ENCODE measurements around the gene PRM1. TPM values are rescaled to one million over a fixed set of nuclear protein-coding genes. Genes with fewer than 3 reads are reported as not detected.
A peak's percentile ranks its signal among the peaks of the same experiment; 100 is the strongest.
"Not testable (repeated sequence)": the region's sequence is repeated elsewhere in the genome, so short reads cannot be mapped to it uniquely, and the experiment has no call there.

Gene PRM1
- total RNA-seq, 1 donor from 2014 or later = not detected

GRCh38 chr16:11298143-11298900 lies 17.2 kb upstream of the PRM1 start:
- Mint-ChIP-seq H3K36me3 (ENCODE audit: low read depth) (no peaks in the 10 kb centered on the region), H3K27ac (no peak overlapping the region)

GRCh38 chr16:11297492-11298142 lies 16.5 kb upstream of the PRM1 start:
- Mint-ChIP-seq H3K27ac (no peak overlapping the region), H3K27me3 (ENCODE audit: low read depth) (no peaks in the 10 kb centered on the region), H3K36me3 (ENCODE audit: low read depth) (no peaks in the 10 kb centered on the region), H3K9me3 (no peaks in the 10 kb centered on the region), H3K4me1 (ENCODE audit: low read depth) (peaks cover 26% of the 10 kb centered on the region), H3K4me3 (ENCODE audit: low read depth) (no peak overlapping the region)
- intact Hi-C loops (cut with micrococcal nuclease) = loop anchor here (5.0 kb wide), 1 partner anchor 35 kb away; no protein-coding TSS in a partner anchor
- DNase-seq (ENCODE audit: low spot score) = peak; percentile 71

More at GRCh38 chr16:11298143-11298900, 17.2 kb upstream of the PRM1 start:
- intact Hi-C loops (cut with micrococcal nuclease) = loop anchor here (5.0 kb wide), 1 partner anchor 36 kb away; no protein-coding TSS in a partner anchor
- H3K4me3 Mint-ChIP-seq (ENCODE audit: low read depth) = no peak overlapping the region
- no peak for DNase-seq (ENCODE audit: low spot score)
- peaks cover 21% of the 10 kb centered on the region for H3K4me1 Mint-ChIP-seq (ENCODE audit: low read depth)
- H3K27me3 Mint-ChIP-seq (ENCODE audit: low read depth) = no peaks in the 10 kb centered on the region
- H3K9me3 Mint-ChIP-seq = no peaks in the 10 kb centered on the region

- DNase-seq (ENCODE audit: low spot score) = no peak
- H3K4me1 Mint-ChIP-seq (ENCODE audit: low read depth) = peaks cover 26% of the 10 kb centered on the region
- no peak overlapping the region for H3K27ac Mint-ChIP-seq
- intact Hi-C loops (cut with micrococcal nuclease) = loop anchor here (5.0 kb wide), 1 partner anchor 35 kb away; no protein-coding TSS in a partner anchor
- H3K36me3 Mint-ChIP-seq (ENCODE audit: low read depth) = no peaks in the 10 kb centered on the region
- no peaks in the 10 kb centered on the region for H3K27me3 Mint-ChIP-seq (ENCODE audit: low read depth)
- no peaks in the 10 kb centered on the region for H3K9me3 Mint-ChIP-seq
- H3K4me3 Mint-ChIP-seq (ENCODE audit: low read depth) = no peak overlapping the region
Observed at GRCh38 chr16:11296706-11297491, 15.8 kb upstream of the PRM1 start.

GRCh38 chr16:11296351-11296705 lies 15.2 kb upstream of the PRM1 start:
- Mint-ChIP-seq H3K36me3 (ENCODE audit: low read depth) (no peaks in the 10 kb centered on the region), H3K9me3 (no peaks in the 10 kb centered on the region), H3K4me3 (ENCODE audit: low read depth) (no peak overlapping the region), H3K27ac (no peak overlapping the region), H3K4me1 (ENCODE audit: low read depth) (peaks cover 24% of the 10 kb centered on the region), H3K27me3 (ENCODE audit: low read depth) (no peaks in the 10 kb centered on the region)
- DNase-seq (ENCODE audit: low spot score) = no peak
- intact Hi-C loops (cut with micrococcal nuclease) = loop anchor here (5.0 kb wide), 1 partner anchor 34 kb away; no protein-coding TSS in a partner anchor

GRCh38 chr16:11295672-11296071 lies 14.5 kb upstream of the PRM1 start:
- Mint-ChIP-seq H3K27me3 (ENCODE audit: low read depth) (peaks cover 1% of the 10 kb centered on the region), H3K4me1 (ENCODE audit: low read depth) (peaks cover 24% of the 10 kb centered on the region), H3K4me3 (ENCODE audit: low read depth) (no peak overlapping the region), H3K36me3 (ENCODE audit: low read depth) (no peaks in the 10 kb centered on the region), H3K27ac (no peak overlapping the region), H3K9me3 (no peaks in the 10 kb centered on the region)
- intact Hi-C loops (cut with micrococcal nuclease) = loop anchor here (5.0 kb wide), 1 partner anchor 33 kb away; no protein-coding TSS in a partner anchor
- DNase-seq (ENCODE audit: low spot score) = no peak

GRCh38 chr16:11292076-11292748 lies 11.1 kb upstream of the PRM1 start:
- no peak overlapping the region for H3K27ac Mint-ChIP-seq
- H3K9me3 Mint-ChIP-seq = no peaks in the 10 kb centered on the region
- intact Hi-C loops (cut with micrococcal nuclease) = no loop called here
- no peak for DNase-seq (ENCODE audit: low spot score)
- no peak overlapping the region for H3K4me3 Mint-ChIP-seq (ENCODE audit: low read depth)
- H3K36me3 Mint-ChIP-seq (ENCODE audit: low read depth) = no peaks in the 10 kb centered on the region
- peaks cover 7% of the 10 kb centered on the region for H3K27me3 Mint-ChIP-seq (ENCODE audit: low read depth)
- peaks cover 12% of the 10 kb centered on the region for H3K4me1 Mint-ChIP-seq (ENCODE audit: low read depth)

GRCh38 chr16:11291091-11291703 lies 10.1 kb upstream of the PRM1 start:
- DNase-seq (ENCODE audit: low spot score) = no peak
- intact Hi-C loops (cut with micrococcal nuclease) = no loop called here
- peaks cover 7% of the 10 kb centered on the region for H3K27me3 Mint-ChIP-seq (ENCODE audit: low read depth)
- no peak overlapping the region for H3K27ac Mint-ChIP-seq
- H3K36me3 Mint-ChIP-seq (ENCODE audit: low read depth) = no peaks in the 10 kb centered on the region
- H3K4me3 Mint-ChIP-seq (ENCODE audit: low read depth) = no peak overlapping the region
- H3K4me1 Mint-ChIP-seq (ENCODE audit: low read depth) = peaks cover 7% of the 10 kb centered on the region
- no peaks in the 10 kb centered on the region for H3K9me3 Mint-ChIP-seq

GRCh38 chr16:11290102-11290893 lies 9.2 kb upstream of the PRM1 start:
- no peak for DNase-seq (ENCODE audit: low spot score)
- no peaks in the 10 kb centered on the region for H3K9me3 Mint-ChIP-seq
- no peak overlapping the region for H3K4me3 Mint-ChIP-seq (ENCODE audit: low read depth)
- peaks cover 11% of the 10 kb centered on the region for H3K4me1 Mint-ChIP-seq (ENCODE audit: low read depth)
- H3K27ac Mint-ChIP-seq = no peak overlapping the region
- no peaks in the 10 kb centered on the region for H3K36me3 Mint-ChIP-seq (ENCODE audit: low read depth)
- intact Hi-C loops (cut with micrococcal nuclease) = no loop called here
- peaks cover 7% of the 10 kb centered on the region for H3K27me3 Mint-ChIP-seq (ENCODE audit: low read depth)

GRCh38 chr16:11289696-11290095 lies 8.6 kb upstream of the PRM1 start:
- H3K9me3 Mint-ChIP-seq; DNase-seq (ENCODE audit: low spot score); H3K27me3 Mint-ChIP-seq (ENCODE audit: low read depth); H3K36me3 Mint-ChIP-seq (ENCODE audit: low read depth); intact Hi-C loops (cut with micrococcal nuclease); H3K4me3 Mint-ChIP-seq (ENCODE audit: low read depth); H3K27ac Mint-ChIP-seq: not testable (repeated sequence)
- peaks cover 11% of the 10 kb centered on the region for H3K4me1 Mint-ChIP-seq (ENCODE audit: low read depth)

GRCh38 chr16:11289202-11289601 lies 8.1 kb upstream of the PRM1 start:
- intact Hi-C loops (cut with micrococcal nuclease) = no loop called here
- H3K36me3 Mint-ChIP-seq (ENCODE audit: low read depth) = no peaks in the 10 kb centered on the region
- H3K9me3 Mint-ChIP-seq = no peaks in the 10 kb centered on the region
- peaks cover 7% of the 10 kb centered on the region for H3K27me3 Mint-ChIP-seq (ENCODE audit: low read depth)
- DNase-seq (ENCODE audit: low spot score) = no peak
- peaks cover 11% of the 10 kb centered on the region for H3K4me1 Mint-ChIP-seq (ENCODE audit: low read depth)
- H3K27ac Mint-ChIP-seq = no peak overlapping the region
- no peak overlapping the region for H3K4me3 Mint-ChIP-seq (ENCODE audit: low read depth)

GRCh38 chr16:11285842-11286241 lies 4.7 kb upstream of the PRM1 start:
- DNase-seq (ENCODE audit: low spot score) = no peak
- H3K36me3 Mint-ChIP-seq (ENCODE audit: low read depth) = no peaks in the 10 kb centered on the region
- peaks cover 13% of the 10 kb centered on the region for H3K27me3 Mint-ChIP-seq (ENCODE audit: low read depth)
- H3K27ac Mint-ChIP-seq = no peak overlapping the region
- H3K9me3 Mint-ChIP-seq = no peaks in the 10 kb centered on the region
- no peak overlapping the region for H3K4me3 Mint-ChIP-seq (ENCODE audit: low read depth)
- peaks cover 7% of the 10 kb centered on the region for H3K4me1 Mint-ChIP-seq (ENCODE audit: low read depth)
- intact Hi-C loops (cut with micrococcal nuclease) = no loop called here
